NCI-H510A treated with DMSO at 0.1 percent for 48 hours (cell line): ENCODE results near the gene ATP6V1C2.
"Not testable (repeated sequence)": the region's sequence is repeated elsewhere in the genome, so short reads cannot be mapped to it uniquely, and the experiment has no call there.

Experiments
- DNase-seq: peaks from one replicate; lab custom pipeline; 2025; lab: John Stamatoyannopoulos, UW

Gene ATP6V1C2

DNA sequence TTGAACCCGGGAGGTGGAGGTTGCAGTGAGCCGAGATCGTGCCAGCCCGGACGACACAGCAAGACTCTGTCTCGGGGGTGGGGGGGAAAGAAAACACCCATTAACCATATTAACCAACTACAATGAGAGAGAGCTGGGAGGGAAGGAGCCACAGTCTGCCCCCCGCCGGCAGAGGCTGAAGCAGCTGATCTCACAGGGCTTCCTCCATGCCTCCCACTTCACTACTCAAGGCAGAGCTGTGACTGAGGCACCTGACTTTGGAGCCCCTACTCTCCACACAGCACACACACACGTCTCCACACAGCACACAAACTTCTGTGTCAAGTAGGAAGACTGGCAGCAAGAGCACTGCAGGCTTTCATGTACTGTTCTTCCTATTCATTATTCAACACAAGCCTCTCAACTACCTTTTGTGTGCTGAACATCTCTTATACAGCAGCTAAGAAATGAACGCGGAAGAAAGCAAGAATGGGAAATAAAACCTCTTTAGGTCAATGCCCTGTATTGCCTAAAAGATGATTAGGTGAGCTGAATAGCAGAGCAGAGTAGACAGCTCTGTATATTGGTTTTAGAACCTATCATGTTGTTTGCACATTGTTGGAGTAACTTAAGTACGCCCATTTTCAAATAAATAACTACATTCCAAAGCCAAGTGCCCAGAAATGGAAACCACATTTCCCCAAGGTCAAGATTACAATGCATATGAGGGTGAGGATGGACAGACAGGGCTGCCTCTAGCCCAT lies 65.0 kb downstream of the ATP6V1C2 start:
- DNase-seq, result no peak

DNA sequence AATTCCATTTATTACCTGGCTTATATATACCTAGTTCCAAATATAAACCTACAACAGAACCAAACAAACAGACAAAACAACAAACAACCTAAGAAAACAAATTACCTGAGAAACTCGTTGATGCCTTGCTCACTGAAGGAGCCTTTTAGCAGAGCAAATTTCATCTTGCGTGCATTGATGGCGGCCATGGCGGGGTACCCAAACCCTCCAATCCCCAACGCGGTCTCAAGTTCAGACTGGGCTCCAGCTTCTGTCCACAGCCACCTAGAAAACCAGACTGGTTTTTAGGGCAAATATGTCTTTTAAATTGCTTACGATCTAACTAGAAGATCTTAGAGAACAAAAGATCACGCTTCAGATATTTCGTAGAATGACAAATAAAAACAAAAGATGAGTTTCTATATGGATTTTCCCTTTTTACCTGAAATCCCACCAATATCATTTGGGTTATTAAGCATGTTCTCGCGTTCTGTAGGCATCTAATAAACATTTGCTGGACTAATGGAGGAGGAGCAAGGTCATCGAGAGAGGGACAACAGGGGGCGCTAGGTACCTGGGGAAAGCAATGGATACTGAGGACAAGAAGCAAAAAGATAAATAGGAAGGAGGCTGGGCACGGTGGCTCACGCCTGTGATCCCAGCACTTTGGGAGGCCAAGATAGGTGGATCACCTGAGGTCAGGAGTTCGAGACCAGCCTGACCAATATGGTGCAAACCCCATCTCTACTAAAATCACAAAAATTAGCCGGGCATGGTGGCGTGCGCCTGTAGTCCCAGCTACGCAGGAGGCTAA lies 65.9 kb downstream of the ATP6V1C2 start:
- peak; percentile 49 for DNase-seq

DNA sequence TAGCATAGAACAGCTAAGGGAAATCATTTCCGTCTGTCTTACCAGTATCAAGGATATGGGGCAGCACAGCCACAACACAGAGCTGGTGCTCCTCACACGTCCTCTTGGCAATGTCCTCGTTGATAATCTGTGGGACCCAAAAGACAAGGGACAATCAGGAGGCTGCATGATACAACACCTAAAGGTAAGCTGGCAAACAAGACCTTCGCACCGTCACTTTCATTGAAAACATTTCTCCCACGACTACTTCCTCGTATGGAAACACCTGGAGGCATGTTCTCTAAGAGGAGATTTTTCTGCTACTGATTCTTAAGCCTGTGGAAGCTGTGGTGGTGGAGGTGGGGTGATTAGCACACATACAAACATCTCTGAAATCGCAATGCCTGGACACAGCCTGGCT lies 67.4 kb downstream of the ATP6V1C2 start:
- DNase-seq, result no peak

GRCh38 chr2:10790228-10790973 lies 69.0 kb downstream of the ATP6V1C2 start:
- no peak for DNase-seq

- no peak for DNase-seq
Measured at GRCh38 chr2:10792001-10792634, 70.7 kb downstream of the ATP6V1C2 start.

DNA sequence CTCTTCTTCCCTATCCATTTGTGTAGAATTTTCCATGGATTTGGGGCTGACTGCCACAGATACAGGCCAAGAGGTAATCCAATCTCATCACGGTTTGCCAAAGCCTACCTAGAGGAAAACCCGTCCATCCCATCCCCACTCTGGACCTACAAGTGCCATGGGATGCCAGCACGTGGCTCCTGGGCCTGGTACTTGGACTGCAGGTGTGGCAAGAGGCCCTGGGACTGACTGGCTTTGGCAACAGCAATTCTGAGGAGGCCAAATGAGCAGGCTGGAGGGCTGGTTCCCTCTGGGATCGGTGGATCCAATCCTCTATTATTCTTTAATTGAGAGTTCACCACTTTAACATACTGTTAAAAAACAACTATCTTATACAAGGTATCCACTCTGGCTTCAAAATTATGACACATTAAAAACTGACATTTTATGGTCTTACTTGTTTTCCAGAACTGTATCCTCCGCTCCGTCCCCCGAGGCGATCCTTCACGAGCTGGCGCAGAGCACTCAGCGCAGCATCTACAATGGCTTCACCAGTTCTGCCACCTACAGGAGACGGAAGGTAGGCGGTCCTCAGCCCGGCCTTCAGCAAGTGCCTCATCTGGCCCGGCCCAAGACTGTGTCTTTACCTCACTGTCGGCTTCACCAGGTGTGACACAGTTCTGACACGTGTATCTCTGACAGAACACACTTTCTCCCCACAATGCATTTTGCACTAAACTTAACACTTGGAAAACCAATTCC lies 71.4 kb downstream of the ATP6V1C2 start:
- DNase-seq, result no peak

DNA sequence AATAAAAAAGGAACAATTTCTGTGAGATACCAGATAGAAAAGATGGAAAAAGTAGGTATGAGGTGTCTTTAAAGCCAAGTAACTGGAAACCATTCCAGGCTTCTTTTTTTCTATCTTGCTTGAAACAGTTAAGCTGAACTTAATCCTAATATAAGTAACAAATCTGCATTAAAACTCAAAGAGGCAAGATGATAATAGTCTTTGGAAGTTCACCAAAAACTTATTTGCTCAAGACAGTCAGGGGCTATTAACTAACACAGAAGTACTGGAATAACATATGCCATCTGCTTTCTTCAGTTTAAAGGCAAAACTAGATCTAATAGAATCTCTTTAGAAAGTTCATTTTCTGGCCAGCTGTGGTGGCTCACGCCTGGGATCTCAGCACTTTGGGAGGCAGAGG lies 72.4 kb downstream of the ATP6V1C2 start:
- no peak for DNase-seq

DNA sequence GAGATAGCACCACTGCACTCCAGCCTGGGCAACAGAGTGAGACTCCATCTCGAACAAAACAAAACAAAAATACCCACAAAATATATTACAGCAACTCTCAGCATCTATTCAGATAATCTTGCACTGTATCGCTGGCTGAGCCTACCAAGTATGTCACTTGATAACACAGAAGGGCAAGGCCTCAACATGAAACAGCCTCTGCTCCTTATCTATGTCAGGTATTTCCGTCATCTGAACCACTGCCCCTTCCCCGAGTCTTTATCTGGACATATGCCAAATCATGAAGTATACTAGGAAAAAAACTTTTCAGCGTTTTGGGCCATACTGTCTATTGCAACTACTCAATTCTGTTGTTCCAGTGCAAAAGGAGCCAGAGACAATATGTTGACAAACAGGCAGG lies 73.4 kb downstream of the ATP6V1C2 start:
- no peak for DNase-seq

GRCh38 chr2:10795508-10796046 lies 74.1 kb downstream of the ATP6V1C2 start:
- no peak for DNase-seq

- DNase-seq, result no peak
Measured at GRCh38 chr2:10796703-10797102, 75.3 kb downstream of the ATP6V1C2 start.

- DNase-seq, result no peak
Measured at GRCh38 chr2:10798783-10799182, 77.4 kb downstream of the ATP6V1C2 start.

GRCh38 chr2:10800163-10800562 lies 78.7 kb downstream of the ATP6V1C2 start:
- no peak for DNase-seq

- no peak for DNase-seq
Measured at GRCh38 chr2:10802657-10803056, 81.2 kb downstream of the ATP6V1C2 start.

GRCh38 chr2:10805990-10806389 lies 84.6 kb downstream of the ATP6V1C2 start:
- not testable (repeated sequence) for DNase-seq

GRCh38 chr2:10806543-10806942 lies 85.1 kb downstream of the ATP6V1C2 start:
- no peak for DNase-seq

DNA sequence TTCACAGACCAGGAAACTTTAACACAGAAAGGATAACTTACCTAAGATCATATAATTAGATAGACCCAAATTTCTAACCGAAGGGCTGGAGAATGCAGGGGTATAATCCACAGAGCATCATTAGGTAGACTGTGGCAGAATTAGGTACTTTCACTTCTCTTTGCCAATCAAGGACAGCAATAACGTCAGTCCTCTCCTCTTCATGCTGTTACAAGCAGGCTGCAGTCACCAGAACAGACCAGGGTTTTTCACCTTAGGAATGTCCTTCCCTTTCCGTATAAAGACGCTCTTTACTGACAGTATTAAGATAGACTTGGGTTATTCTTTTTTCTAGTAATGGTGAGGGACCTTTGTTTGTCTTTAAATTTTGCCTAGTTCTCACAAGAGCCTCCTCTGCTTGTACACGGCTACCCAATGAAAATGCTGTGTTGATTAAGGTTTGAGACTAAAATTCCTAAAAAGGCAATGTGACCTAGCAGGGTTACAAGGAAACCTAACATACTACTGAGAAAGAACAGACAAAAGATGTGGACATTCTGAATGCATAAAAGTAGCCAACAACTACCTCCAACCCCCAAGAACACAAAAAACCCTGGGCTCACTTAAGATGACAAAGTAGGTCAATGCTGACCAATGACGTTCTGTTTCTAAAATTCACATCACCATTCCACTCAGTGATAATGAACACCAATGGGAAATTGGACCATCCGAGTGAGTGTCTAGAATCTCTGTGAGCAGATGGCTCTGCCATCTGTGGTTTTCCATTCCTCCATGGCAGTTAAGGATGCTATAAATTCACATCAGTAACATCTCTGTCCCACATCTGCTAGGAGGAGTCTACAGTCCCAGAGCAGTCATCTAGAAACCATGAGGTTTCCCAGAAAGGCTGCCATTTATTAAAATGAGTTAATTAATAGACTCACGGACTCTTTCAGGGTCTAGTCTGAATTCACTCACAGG lies 89.1 kb downstream of the ATP6V1C2 start:
- no peak for DNase-seq

DNA sequence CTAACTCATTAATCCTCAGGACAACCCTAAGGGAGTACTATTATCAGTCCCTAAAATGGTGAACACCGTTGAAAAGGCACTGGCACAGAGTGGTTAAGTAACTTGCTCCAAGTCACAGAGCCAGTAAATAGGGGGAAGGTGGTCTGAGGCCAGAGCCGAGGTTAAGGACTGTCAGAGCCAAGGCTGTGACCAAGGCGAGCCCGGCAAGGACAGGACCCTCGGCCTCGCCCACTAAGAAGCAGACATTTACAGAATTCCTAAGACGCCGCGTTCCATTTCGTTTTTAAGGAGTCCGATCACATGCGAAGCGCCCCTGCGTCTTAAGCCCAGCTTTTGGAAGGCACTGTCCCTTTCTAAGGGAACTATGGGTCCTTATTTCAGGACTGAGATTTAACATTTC lies 90.1 kb downstream of the ATP6V1C2 start:
- no peak for DNase-seq

DNA sequence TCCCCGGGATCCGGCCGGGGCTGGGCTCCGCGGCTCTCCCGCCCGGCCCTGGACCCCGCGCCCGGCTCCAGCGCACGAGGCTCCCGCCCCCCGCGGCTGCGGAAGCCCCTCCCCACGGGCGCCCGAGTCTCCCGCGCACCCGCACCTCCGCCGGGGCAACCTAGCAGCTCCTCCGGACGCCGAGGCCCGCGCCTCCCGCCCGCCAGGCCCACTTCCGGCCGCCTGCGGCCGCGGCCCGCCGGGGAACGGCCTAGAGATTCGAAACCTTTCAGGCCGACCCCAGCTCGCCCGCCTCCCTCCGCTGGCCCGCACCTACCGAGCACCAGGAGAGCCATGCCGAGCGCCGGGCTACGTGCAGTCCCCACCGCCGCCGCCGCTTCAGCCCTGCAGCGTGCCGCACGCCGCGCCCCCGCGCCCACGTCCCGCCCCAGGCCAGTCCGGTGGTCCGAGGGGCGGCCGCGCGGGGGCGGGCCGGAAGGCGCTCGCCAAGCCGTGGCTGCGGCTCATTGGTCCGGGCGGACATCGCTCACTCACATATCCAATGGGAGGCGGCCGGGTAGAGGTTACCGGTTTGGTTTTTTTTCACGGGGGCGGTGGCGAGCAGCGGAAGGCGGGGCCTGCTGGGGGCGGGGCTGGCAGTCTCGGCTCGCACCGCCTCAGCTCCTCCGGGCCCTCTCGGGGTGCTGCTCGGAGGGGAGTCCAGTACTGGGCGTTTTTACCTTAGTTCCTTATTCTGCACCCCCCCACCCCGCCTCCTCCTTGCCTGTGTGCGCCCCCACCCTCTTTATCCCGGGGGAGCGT lies 91.1 kb downstream of the ATP6V1C2 start, which contains the start of gene PDIA6:
TSS of gene PDIA6 (minus strand) at position 424 of the 801 bp plus-strand sequence. CDS start at position 335, 89 bp downstream.
- peak; percentile 89 for DNase-seq
